ENCODE measurements around the gene IFT80.

DNA sequence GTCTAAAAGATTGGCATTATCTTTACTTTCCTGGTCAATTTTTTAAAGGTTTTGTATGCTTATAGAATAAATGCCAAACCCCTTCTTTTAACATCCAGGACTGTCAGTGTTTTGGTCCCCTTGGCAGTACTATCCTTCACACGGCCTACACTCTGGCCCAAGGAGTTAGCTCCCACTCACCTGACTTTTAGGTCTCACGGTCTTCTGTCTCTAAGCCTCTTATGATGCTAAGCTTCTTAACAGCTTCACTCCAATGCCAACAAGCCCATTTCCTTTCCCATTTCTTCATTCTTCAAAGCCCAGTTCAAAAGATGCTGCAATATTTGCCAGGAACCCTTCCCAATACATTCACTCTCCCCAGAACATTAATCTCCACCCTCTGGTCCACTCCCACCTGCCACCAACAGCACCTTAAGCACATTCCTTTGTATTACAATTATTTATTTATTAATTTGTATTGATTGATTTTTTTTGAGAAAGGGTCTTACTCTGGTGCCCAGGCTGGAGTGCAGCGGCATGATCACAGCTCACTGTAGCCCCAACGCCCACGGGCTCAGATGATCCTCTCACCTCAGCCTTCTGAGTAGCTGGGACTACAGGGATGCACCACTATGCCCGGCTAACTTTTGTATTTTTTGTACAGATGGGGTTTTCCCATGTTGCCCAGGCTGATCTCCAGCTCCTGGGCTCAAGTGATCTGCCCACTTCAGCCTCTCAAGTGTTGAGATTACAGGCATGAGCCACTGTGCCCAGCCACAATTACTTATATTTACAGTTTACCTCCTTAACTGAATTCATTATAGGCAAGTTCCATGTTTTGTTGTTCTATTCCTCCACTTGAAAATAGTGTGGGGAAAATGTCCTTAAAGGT lies 27.8 kb downstream of the IFT80 start:
- TF ChIP-seq CTCF (IDR thresholded peaks at IDR 0.05; ENCODE audit: low read depth, low read length, poor library complexity, severe bottlenecking) (no peak), EZH2phosphoT487 (IDR thresholded peaks at IDR 0.05; ENCODE audit: borderline replicate concordance, low read length) (no peak)
